Thoracic aorta (tissue), 2 donors: ENCODE results near the gene IGFBP5. TPM values are rescaled to one million over a fixed set of nuclear protein-coding genes. Genes with fewer than 3 reads are reported as not detected.

ENCODE experiments used
- ATAC-seq: fragments of 150-250 bp; one replicate; pipeline ENCODE4 v1.8.0; 2017; ENCODE audit warnings: low read depth; ENCODE audit not compliant: insufficient number of reproducible peaks, low FRiP score
- DNase-seq: peaks from one replicate; pipeline ENCODE4 v3.0.0-alpha.2; 2020; ENCODE audit warnings: low spot score
- H3K27ac ChIP-seq, 2 donors: fragments of 200-600 bp; sonication (generic); 1 replicate in 1 of 2; 2 replicates in 1 of 2; pipeline ENCODE4 v1.5.1; 2016; ENCODE audit warnings: mild to moderate bottlenecking in 2 of 2, moderate library complexity in 2 of 2
- H3K27me3 ChIP-seq: fragments of 200-600 bp; sonication (generic); replicated peaks from 2 replicates; pipeline ENCODE4 v1.6.0; 2016; ENCODE audit warnings: mild to moderate bottlenecking; ENCODE audit not compliant: insufficient read depth
- H3K36me3 ChIP-seq: fragments of 200-600 bp; sonication (generic); one replicate; pipeline ENCODE4 v1.5.1; 2016
- H3K4me1 ChIP-seq, 2 donors: fragments of 200-600 bp; sonication (generic); 1 replicate in 1 of 2; 2 replicates in 1 of 2; pipeline versions ENCODE4 v1.5.1 to v1.6.0; 2016; ENCODE audit warnings: low read depth in 2 of 2, mild to moderate bottlenecking in 1 of 2; ENCODE audit not compliant: control insufficient read depth in 1 of 2
- H3K4me3 ChIP-seq: fragments of 200-600 bp; sonication (generic); 2 replicates; pipeline ENCODE4 v1.5.1; 2016; ENCODE audit warnings: mild to moderate bottlenecking
- H3K9me3 ChIP-seq: fragments of 200-600 bp; sonication (generic); 2 replicates; pipeline ENCODE4 v1.5.1; 2016
- CTCF ChIP-seq: fragments of 200-600 bp; sonication (generic); IDR thresholded peaks from one replicate; pipeline ENCODE4 v1.5.1; 2019; ENCODE audit warnings: antibody characterized with exemption
- total RNA-seq, 2 donors: library from RNA; depleted of rRNA; stranded (reverse); fragments of >200 nt; gene quantifications; one replicate each; pipeline versions ENCODE4 v1.1.0 to v1.2.3, GENCODE V29; 2016

The IGFBP5 gene
- total RNA-seq, 2 donors from 2014 or later, result 482 to 2,105 TPM

- Histone ChIP-seq H3K27me3 (no peaks in the 10 kb centered on the region), H3K36me3 (peaks cover 11% of the 10 kb centered on the region), H3K4me1 (peaks cover 31 to 84% of the 10 kb centered on the region in 2 donors), H3K4me3 (no peak overlapping the region), H3K9me3 (no peaks in the 10 kb centered on the region), H3K27ac (peak overlapping the region; percentile 61 to 83)
- no peak for TF ChIP-seq CTCF
- no peak for DNase-seq
- no peak for ATAC-seq
Observed at GRCh38 chr2:216644842-216645635, 50.3 kb downstream of the IGFBP5 start.

- Histone ChIP-seq H3K27me3 (no peaks in the 10 kb centered on the region), H3K4me3 (no peak overlapping the region), H3K9me3 (no peaks in the 10 kb centered on the region), H3K4me1 (peaks cover 25 to 78% of the 10 kb centered on the region in 2 donors), H3K27ac (peak overlapping the region; percentile 61 to 83), H3K36me3 (peaks cover 11% of the 10 kb centered on the region)
- TF ChIP-seq CTCF, result no peak
- ATAC-seq (no peak), DNase-seq (no peak)
Observed at GRCh38 chr2:216643986-216644659, 51.2 kb downstream of the IGFBP5 start.

DNA sequence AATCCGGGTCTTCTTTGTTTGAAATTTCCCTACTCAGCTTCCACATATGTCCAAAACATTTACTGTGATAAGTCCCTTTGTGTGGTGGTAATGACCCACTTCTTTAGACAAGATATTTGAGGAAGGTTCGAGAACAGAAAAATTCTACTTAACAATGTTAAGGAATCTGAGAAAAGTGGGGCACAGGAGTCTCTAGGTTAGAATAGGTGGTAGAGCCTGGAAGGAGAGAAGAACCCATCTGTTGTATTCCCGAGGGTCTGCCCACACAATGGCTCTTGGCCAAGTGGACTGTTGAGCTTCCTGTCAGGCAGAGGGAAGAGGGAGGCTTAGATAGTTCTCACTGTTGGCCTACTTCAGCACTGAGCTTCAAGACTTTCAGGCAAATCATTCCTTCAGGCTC lies 57.9 kb downstream of the IGFBP5 start:
- Histone ChIP-seq H3K27ac (peak overlapping the region; percentile 36 to 70), H3K4me3 (no peak overlapping the region), H3K27me3 (no peaks in the 10 kb centered on the region), H3K4me1 (peaks cover 0 to 58% of the 10 kb centered on the region in 2 donors), H3K9me3 (no peaks in the 10 kb centered on the region), H3K36me3 (peaks cover 11% of the 10 kb centered on the region)
- no peak for TF ChIP-seq CTCF
- DNase-seq, result no peak
- no peak for ATAC-seq

DNA sequence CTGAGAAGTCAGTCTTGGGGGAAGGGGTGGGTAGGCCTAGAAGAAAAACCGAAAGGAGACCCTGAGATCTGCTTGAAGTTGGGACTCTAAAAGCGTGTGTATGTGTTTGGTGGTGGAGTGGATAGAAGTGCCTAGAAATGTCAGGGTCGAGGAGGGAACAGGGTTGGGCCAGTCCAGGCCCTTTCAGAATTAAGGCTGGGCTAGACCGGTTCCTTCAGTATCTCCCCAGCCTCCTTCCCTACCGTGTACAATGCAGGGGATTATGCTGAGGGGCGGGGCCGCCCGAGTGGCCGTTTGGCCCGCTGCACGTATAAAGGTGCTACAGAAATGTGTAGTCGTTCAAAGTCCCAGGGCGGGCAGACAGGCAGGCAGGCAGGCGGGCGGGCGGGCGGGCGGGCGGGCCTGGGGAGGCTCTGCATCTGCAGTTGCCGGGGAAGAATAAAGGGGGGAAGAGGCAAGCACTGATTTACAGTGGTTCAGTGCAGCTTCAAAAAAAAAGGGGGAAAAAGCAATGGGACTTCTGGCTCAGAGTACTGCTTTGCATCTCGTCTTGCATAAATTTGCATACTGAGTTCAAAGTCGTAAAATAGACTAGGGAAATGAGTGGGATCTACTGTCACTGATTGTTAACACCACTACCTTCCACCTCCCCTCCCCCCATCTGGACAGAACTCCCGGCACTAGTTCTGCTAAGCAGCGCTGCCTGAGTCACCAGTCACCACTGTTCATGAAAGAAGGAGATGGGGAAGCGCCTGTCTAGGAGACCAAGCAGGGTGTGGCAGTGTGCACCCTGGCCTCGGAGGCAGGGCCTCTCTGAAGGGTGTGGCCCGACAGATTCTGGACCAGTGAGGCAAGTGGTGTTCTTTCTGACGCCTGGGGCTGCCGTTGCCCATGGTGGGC lies 58.5 kb downstream of the IGFBP5 start:
- peak overlapping the region; percentile 90 for H3K4me3 ChIP-seq
- peaks cover 0 to 56% of the 10 kb centered on the region in 2 donors for H3K4me1 ChIP-seq
- DNase-seq (no peak), ATAC-seq (peak; percentile 7)
- H3K36me3 ChIP-seq, result peaks cover 11% of the 10 kb centered on the region
- H3K27me3 ChIP-seq, result no peaks in the 10 kb centered on the region
- H3K27ac ChIP-seq, result peak overlapping the region; percentile 87 to 91
- TF ChIP-seq CTCF, result no peak
- H3K9me3 ChIP-seq, result no peaks in the 10 kb centered on the region
